B cell (primary cell): ENCODE measurements around the gene HEXD.

Source experiments
- EZH2 ChIP-seq: IDR thresholded peaks from 2 replicates; pipeline ENCODE4 v1.6.1; 2012; ENCODE audit warnings: borderline replicate concordance, low read depth, mild to moderate bottlenecking, moderate library complexity, low read length; ENCODE audit not compliant: insufficient read depth, poor library complexity, severe bottlenecking
- TF ChIP-seq, protein P1 (sequence below): fragments of 200-600 bp; IDR thresholded peaks from one replicate; pipeline ENCODE4 v1.8.0; 2022; ENCODE audit warnings: antibody characterized with exemption, mild to moderate bottlenecking

DNA sequence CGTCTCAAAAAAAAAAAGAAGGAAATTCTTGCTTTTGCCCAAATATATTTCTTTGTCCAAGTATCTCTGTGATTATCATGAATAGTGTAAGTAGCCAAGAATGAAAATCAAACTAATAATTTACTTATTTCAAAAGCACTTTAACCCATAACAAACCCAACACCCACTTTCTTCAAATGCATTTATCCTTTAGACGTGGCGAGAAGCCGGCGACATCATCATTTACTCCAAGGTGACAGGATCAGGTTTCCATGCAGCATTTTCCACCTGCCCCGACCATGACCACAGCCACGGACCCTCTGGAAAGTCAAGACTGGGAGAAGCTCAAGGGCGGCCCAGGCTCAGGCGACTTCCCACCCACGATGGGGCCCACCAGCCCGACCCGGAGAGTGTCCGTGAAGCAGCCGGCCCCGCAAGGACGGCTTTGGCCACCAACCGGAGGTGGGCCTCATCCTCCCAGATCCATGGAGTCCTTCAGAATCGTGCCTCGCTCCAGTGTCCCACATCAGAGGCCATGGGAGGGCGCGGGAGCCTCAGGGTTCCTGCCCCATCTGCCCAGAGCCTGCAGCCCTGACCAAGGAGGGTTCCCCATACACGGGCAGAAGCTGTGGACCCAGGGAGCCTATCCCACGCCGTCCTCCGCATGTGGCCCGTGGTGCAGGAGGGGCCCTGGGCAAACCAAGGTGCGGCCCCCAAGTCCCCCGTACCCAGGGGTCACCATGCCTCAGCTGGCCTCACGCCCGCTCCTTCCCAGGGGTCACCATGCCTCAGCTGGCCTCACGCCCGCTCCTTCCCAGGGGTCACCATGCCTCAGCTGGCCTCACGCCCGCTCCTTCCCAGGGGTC lies 27.9 kb upstream of the HEXD start:
- TF ChIP-seq, protein P1, sequence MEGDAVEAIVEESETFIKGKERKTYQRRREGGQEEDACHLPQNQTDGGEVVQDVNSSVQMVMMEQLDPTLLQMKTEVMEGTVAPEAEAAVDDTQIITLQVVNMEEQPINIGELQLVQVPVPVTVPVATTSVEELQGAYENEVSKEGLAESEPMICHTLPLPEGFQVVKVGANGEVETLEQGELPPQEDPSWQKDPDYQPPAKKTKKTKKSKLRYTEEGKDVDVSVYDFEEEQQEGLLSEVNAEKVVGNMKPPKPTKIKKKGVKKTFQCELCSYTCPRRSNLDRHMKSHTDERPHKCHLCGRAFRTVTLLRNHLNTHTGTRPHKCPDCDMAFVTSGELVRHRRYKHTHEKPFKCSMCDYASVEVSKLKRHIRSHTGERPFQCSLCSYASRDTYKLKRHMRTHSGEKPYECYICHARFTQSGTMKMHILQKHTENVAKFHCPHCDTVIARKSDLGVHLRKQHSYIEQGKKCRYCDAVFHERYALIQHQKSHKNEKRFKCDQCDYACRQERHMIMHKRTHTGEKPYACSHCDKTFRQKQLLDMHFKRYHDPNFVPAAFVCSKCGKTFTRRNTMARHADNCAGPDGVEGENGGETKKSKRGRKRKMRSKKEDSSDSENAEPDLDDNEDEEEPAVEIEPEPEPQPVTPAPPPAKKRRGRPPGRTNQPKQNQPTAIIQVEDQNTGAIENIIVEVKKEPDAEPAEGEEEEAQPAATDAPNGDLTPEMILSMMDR: no peak
- TF ChIP-seq EZH2: no peak
